Measurements from ENCODE around the gene ZNF423.

Gene ZNF423

DNA sequence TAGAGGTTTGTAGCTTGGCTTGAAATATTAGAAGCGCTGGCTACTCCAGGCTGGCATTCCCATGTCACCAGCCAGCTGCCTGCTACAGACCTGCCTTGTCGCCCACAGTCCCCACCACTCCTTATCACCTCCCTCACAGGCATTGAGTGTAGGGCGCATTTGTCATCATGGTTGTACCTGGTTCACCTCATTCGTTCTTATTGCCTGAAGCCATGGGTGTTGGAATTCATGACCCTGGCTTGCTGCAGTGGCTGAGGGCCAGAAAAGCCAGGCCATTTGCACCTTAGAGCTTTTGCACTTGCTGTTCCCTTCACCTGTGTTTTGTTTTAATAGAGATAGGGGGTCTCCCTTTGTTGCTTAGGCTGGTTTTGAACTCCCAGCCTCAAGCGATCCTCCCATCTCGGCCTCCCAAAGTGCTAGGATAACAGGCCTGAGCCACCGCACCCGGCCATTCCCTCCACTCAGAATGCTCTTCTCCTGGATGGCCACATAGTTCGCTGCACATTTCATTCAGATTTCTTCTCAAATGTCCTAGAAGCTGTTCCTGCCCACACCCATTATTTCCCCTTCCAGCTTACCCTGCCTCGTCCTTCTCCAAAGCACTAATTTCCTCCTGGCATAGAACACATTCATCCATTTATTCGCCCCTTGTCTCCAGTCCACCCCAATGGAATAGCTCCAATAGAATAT is 384.7 kb downstream of the ZNF423 start:
- H3K4me2 ChIP-seq (ENCODE audit: insufficient read depth, low read length): no peak overlapping the region
- no peak overlapping the region; the same call in 1 of the 2 replicates for H3K27ac ChIP-seq (ENCODE audit: low read length)
- DNase-seq (peak; percentile 1), ATAC-seq (ENCODE audit: insufficient read depth, low read depth) (no peak)
- H3K79me2 ChIP-seq (ENCODE audit: insufficient read depth, low read length): no peaks in the 10 kb centered on the region
- no peak overlapping the region for H3K9ac ChIP-seq (ENCODE audit: low read depth, low read length)
- H3K4me3 ChIP-seq (ENCODE audit: low read depth in 1 of 2, low read length in 2 of 2): no peak overlapping the region
- no peaks in the 10 kb centered on the region for H3K27me3 ChIP-seq (ENCODE audit: insufficient read depth, low read length, poor library complexity)
- no peaks in the 10 kb centered on the region for H3K36me3 ChIP-seq (ENCODE audit: insufficient read depth, low read length)
- TF ChIP-seq CTCF (IDR thresholded peaks at IDR 0.05; ENCODE audit: borderline replicate concordance, extremely low read depth, low read length, poor library complexity, severe bottlenecking) (no peak), EZH2 (IDR thresholded peaks at IDR 0.05; ENCODE audit: borderline replicate concordance, low read depth, low read length, severe bottlenecking) (no peak)
- H3K9me3 ChIP-seq (ENCODE audit: insufficient read depth, low read length, severe bottlenecking): no peaks in the 10 kb centered on the region
- H3K4me1 ChIP-seq (ENCODE audit: insufficient read depth, low read length): peaks cover 17% of the 10 kb centered on the region
- H4K20me1 ChIP-seq (ENCODE audit: insufficient read depth, low read length): no peaks in the 10 kb centered on the region
- no peak overlapping the region for H2AFZ ChIP-seq (ENCODE audit: low read depth, low read length)

DNA sequence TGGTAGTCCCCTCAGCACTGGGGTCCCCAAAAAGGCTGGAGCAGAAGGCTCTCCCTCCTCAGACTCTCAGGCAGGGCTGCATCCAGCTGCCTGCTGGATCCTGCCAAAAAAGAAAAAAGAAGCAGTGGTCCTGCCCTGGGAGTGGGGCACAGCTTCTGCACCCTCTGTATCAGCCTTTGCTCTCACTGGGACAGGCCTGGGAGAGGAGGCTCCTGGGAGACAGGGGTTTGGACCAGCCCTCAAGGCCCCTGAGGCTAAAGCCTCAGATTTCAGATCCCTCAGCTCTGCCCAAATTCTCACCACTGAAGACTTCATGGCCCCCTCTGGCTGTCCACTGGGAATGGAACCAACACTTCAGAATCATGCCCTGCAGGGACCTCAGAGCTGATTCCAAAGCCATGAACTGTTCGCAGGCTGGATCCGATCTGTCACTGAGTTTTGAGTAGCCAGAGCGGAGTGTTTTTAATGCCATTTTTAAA is 385.4 kb downstream of the ZNF423 start:
- no peaks in the 10 kb centered on the region for H4K20me1 ChIP-seq (ENCODE audit: insufficient read depth, low read length)
- no peak overlapping the region for H3K4me3 ChIP-seq (ENCODE audit: low read depth in 1 of 2, low read length in 2 of 2)
- no peaks in the 10 kb centered on the region for H3K36me3 ChIP-seq (ENCODE audit: insufficient read depth, low read length)

GRCh38 chr16:49469930-49470451 is 385.9 kb downstream of the ZNF423 start:
- Histone ChIP-seq H3K27me3 (ENCODE audit: insufficient read depth, low read length, poor library complexity) (no peaks in the 10 kb centered on the region), H3K9ac (ENCODE audit: low read depth, low read length) (no peak overlapping the region), H3K36me3 (ENCODE audit: insufficient read depth, low read length) (no peaks in the 10 kb centered on the region), H3K4me1 (ENCODE audit: insufficient read depth, low read length) (peaks cover 29% of the 10 kb centered on the region), H3K4me2 (ENCODE audit: insufficient read depth, low read length) (no peak overlapping the region), H3K27ac (ENCODE audit: low read length) (peak overlapping the region; percentile 49; the same call in 1 of the 2 replicates), H4K20me1 (ENCODE audit: insufficient read depth, low read length) (no peaks in the 10 kb centered on the region), H3K79me2 (ENCODE audit: insufficient read depth, low read length) (no peaks in the 10 kb centered on the region), H2AFZ (ENCODE audit: low read depth, low read length) (no peak overlapping the region), H3K9me3 (ENCODE audit: insufficient read depth, low read length, severe bottlenecking) (no peaks in the 10 kb centered on the region), H3K4me3 (ENCODE audit: low read depth in 1 of 2, low read length in 2 of 2) (no peak overlapping the region)
- no peak for TF ChIP-seq CTCF (IDR thresholded peaks at IDR 0.05; ENCODE audit: borderline replicate concordance, extremely low read depth, low read length, poor library complexity, severe bottlenecking)
- no peak for TF ChIP-seq EZH2 (IDR thresholded peaks at IDR 0.05; ENCODE audit: borderline replicate concordance, low read depth, low read length, severe bottlenecking)
- ATAC-seq (ENCODE audit: insufficient read depth, low read depth) (peak; percentile 59), DNase-seq (peak; percentile 42)

More for the DNA sequence above, 385.4 kb downstream of the ZNF423 start:
- H3K27me3 ChIP-seq (ENCODE audit: insufficient read depth, low read length, poor library complexity): no peaks in the 10 kb centered on the region
- no peak for TF ChIP-seq EZH2 (IDR thresholded peaks at IDR 0.05; ENCODE audit: borderline replicate concordance, low read depth, low read length, severe bottlenecking)
- no peak for TF ChIP-seq CTCF (IDR thresholded peaks at IDR 0.05; ENCODE audit: borderline replicate concordance, extremely low read depth, low read length, poor library complexity, severe bottlenecking)
- DNase-seq (peak; percentile 3), ATAC-seq (ENCODE audit: insufficient read depth, low read depth) (no peak)
- peaks cover 23% of the 10 kb centered on the region for H3K4me1 ChIP-seq (ENCODE audit: insufficient read depth, low read length)
- no peak overlapping the region for H3K4me2 ChIP-seq (ENCODE audit: insufficient read depth, low read length)
- H3K9me3 ChIP-seq (ENCODE audit: insufficient read depth, low read length, severe bottlenecking): no peaks in the 10 kb centered on the region
- no peaks in the 10 kb centered on the region for H3K79me2 ChIP-seq (ENCODE audit: insufficient read depth, low read length)
- H3K9ac ChIP-seq (ENCODE audit: low read depth, low read length): no peak overlapping the region
- peak overlapping the region; percentile 49; the same call in 1 of the 2 replicates for H3K27ac ChIP-seq (ENCODE audit: low read length)
- no peak overlapping the region for H2AFZ ChIP-seq (ENCODE audit: low read depth, low read length)
